ENCODE results near the gene C6orf120.

DNA sequence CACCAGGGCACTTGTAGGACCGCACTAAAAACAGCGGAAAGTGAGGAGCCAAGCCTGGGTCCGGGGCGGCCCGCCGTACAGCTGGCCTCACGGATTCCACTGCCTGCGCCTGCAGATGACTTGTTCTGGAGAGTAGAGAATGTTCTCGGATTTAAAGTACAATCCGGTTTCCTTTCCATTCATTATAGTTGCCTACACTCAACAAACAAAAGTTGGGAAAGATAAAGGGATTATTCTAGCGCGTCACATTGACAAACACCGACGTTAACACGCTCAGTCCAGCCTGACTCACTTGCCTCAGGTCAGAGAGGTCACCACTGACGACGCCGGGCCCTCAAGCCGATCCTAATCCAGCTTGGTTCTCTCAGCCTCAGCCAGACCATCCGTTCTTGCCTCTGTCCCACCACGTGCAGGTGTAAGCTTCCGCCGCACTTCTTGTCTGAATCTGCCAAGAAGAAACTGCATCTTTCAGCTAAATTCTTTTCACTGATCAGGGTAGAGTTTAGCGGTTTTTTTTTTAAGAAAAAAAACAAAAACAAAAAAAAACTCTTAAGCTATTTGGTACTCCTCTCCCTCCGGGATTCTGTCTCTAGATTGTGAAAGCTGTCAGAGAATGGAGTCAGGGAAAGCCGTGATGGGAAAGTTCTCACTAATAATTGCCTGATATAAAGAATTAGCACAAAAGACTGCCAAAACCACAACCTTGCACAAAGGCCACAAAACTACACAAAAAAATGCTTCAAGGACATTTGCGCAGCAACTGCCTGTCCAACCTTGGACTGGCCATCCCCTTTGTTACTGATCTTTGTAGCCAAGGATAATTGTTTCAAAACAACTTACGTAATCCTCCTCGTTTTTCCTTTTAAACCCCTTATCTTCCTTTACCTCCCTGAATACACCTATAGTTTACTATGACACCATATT is 23.5 kb downstream of the C6orf120 start:
- TF ChIP-seq CTCF (IDR thresholded peaks at IDR 0.05; ENCODE audit: low read depth, low read length) (no peak), MYC (IDR thresholded peaks at IDR 0.05; ENCODE audit: low read depth, low read length) (peak; percentile 24; the same call in 1 of the 2 replicates), POLR2A (IDR thresholded peaks at IDR 0.05; ENCODE audit: extremely low read depth, insufficient read length) (no peak)
- TF ChIP-seq, protein P1, sequence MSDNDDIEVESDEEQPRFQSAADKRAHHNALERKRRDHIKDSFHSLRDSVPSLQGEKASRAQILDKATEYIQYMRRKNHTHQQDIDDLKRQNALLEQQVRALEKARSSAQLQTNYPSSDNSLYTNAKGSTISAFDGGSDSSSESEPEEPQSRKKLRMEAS (IDR thresholded peaks at IDR 0.05; ENCODE audit: low read depth, low read length): peak; percentile 73
